OCI-LY7 (cell line): ENCODE measurements around the gene LDLRAP1.

ENCODE experiments used
- EZH2phosphoT487 ChIP-seq: fragments of 200-600 bp; sonication (generic); IDR thresholded peaks from 2 replicates; pipeline ENCODE4 v1.6.1; 2018; ENCODE audit warnings: low read depth, borderline replicate concordance, mild to moderate bottlenecking, mixed run types, antibody characterized with exemption, low read length, moderate library complexity, mixed read lengths
- TF ChIP-seq, protein P1 (sequence below): fragments of 200-600 bp; sonication (generic); conservative IDR thresholded peaks from 2 replicates; pipeline ENCODE4 v1.5.1; 2014; ENCODE audit warnings: mild to moderate bottlenecking, antibody characterized with exemption, low read length, moderate library complexity, mixed read lengths

DNA sequence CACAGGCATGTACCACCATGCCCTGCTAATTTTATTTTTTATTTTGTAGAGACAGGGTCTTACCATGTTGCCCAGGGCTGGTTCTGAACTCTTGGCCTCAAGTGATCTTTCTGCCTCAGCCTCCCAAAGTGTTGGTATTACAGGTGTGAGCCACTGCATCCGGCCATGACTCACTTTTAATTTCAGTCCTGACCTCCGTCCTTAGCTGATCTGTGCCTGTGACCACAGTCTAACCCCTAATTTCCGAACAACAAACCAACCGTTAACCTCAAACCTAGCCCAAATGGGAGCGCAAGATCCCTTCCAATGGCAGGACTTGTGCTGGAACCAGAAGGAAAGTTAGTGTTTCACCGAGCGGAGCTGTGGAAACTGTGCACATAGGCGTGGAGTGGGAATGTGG lies 43.9 kb downstream of the LDLRAP1 start:
- no peak for TF ChIP-seq EZH2phosphoT487
- TF ChIP-seq, protein P1, sequence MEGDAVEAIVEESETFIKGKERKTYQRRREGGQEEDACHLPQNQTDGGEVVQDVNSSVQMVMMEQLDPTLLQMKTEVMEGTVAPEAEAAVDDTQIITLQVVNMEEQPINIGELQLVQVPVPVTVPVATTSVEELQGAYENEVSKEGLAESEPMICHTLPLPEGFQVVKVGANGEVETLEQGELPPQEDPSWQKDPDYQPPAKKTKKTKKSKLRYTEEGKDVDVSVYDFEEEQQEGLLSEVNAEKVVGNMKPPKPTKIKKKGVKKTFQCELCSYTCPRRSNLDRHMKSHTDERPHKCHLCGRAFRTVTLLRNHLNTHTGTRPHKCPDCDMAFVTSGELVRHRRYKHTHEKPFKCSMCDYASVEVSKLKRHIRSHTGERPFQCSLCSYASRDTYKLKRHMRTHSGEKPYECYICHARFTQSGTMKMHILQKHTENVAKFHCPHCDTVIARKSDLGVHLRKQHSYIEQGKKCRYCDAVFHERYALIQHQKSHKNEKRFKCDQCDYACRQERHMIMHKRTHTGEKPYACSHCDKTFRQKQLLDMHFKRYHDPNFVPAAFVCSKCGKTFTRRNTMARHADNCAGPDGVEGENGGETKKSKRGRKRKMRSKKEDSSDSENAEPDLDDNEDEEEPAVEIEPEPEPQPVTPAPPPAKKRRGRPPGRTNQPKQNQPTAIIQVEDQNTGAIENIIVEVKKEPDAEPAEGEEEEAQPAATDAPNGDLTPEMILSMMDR = no peak
